Measurements from ENCODE around the gene SP110. TPM values are rescaled to one million over a fixed set of nuclear protein-coding genes. Genes with fewer than 3 reads are reported as not detected.

SP110 gene
- total and polyA plus RNA-seq, 9 of the 15 experiments (the other 6 are each of a cell fraction or from before 2014, with no cell fraction given): 3.6 to 11.0 (median 7.1) TPM

GRCh38 chr2:230128623-230129342, 91.0 kb downstream of the SP110 start:
- no peak overlapping the region for H3K4me3 ChIP-seq
- no peak overlapping the region for H2AFZ ChIP-seq (ENCODE audit: low read depth, low read length)
- intact Hi-C loops (cut with micrococcal nuclease) (no loop called here), in situ Hi-C loops (cut with MboI) (no loop called here)
- H3K4me2 ChIP-seq (ENCODE audit: insufficient read depth, low read length): no peak overlapping the region
- H3K9me1 ChIP-seq (ENCODE audit: control insufficient read depth, insufficient read depth, low read length): no peaks in the 10 kb centered on the region
- ATAC-seq (no peak), FAIRE-seq (no peak), DNase-seq (ENCODE audit: extremely low read depth in 1 of 4, low spot score in 3 of 4) (no peak)
- POLR2A ChIA-PET: no interaction called here
- no peak overlapping the region for H3K9ac ChIP-seq (ENCODE audit: insufficient read depth in 1 of 2, low read depth in 2 of 2, low read length in 2 of 2)
- H3K27me3 ChIP-seq (ENCODE audit: control insufficient read depth in 2 of 2, insufficient read depth in 2 of 2, low read length in 2 of 2): no peaks in the 10 kb centered on the region
- H3K9me3 ChIP-seq (replicated peaks; ENCODE audit: control insufficient read depth, insufficient read depth, low read depth, low read length): no peaks in the 10 kb centered on the region
- no peaks in the 10 kb centered on the region for H3K79me2 ChIP-seq (ENCODE audit: control insufficient read depth, insufficient read depth, low read length)
- H4K20me1 ChIP-seq (replicated peaks; ENCODE audit: control insufficient read depth, insufficient read depth, low read length): no peaks in the 10 kb centered on the region
- no peaks in the 10 kb centered on the region; a peak in 1 of 5 replicates for H3K4me1 ChIP-seq (replicated peaks in 1 of 2; ENCODE audit: control insufficient read depth in 2 of 2, insufficient read depth in 2 of 2, low read length in 2 of 2)
- BruUV-seq (replicated peaks): no TSS peak
- CTCF ChIA-PET (ENCODE audit: low intra/inter-chr PET ratio): no interaction called here
- 4% methylated on average over 7 of the region's 7 CpGs for WGBS (ENCODE audit: insufficient coverage, low coverage, missing lambda C conversion rate)
- no peaks in the 10 kb centered on the region for H3K36me3 ChIP-seq (ENCODE audit: control insufficient read depth, insufficient read depth, low read length)
- no peak overlapping the region for H3K27ac ChIP-seq (ENCODE audit: extremely low read depth, low read depth, low read length)
- TF ChIP-seq HNRNPUL1 (IDR thresholded peaks at IDR 0.05; ENCODE audit: low read length) (no peak), MYC (IDR thresholded peaks at IDR 0.05; ENCODE audit: low read depth, low read length) (no peak), MYC (CRISPR knock-in tag; IDR thresholded peaks at IDR 0.05; ENCODE audit: borderline replicate concordance, low read depth) (no peak), MCM5 (IDR thresholded peaks at IDR 0.05; ENCODE audit: low read depth) (no peak), SMARCA5 (IDR thresholded peaks at IDR 0.05) (no peak), ZNF23 (CRISPR knock-in tag; IDR thresholded peaks at IDR 0.05) (no peak), ZNF655 (CRISPR knock-in tag; IDR thresholded peaks at IDR 0.05) (no peak), FOXM1 (IDR thresholded peaks at IDR 0.05; ENCODE audit: low read depth) (no peak), FOXM1 (CRISPR knock-in tag; IDR thresholded peaks at IDR 0.05; ENCODE audit: low read depth) (no peak), ELK1 (CRISPR knock-in tag; IDR thresholded peaks at IDR 0.05) (no peak), WHSC1 (IDR thresholded peaks at IDR 0.05; ENCODE audit: low read length) (no peak), ZNF592 (IDR thresholded peaks at IDR 0.05) (no peak), GTF2E2 (tag; IDR thresholded peaks at IDR 0.05) (no peak), BMI1 (IDR thresholded peaks at IDR 0.05; ENCODE audit: low read length) (no peak), HDAC3 (IDR thresholded peaks at IDR 0.05; ENCODE audit: borderline replicate concordance, partially characterized antibody) (no peak), NR3C1 (CRISPR knock-in tag; IDR thresholded peaks at IDR 0.05) (no peak), KHSRP (IDR thresholded peaks at IDR 0.05) (no peak), ZNF445 (CRISPR knock-in tag; IDR thresholded peaks at IDR 0.05; ENCODE audit: low read depth) (no peak), ARNT (IDR thresholded peaks at IDR 0.05) (no peak), DACH1 (IDR thresholded peaks at IDR 0.05; ENCODE audit: partially characterized antibody) (no peak)

Measured in K562 (cell line).